Endothelial cell of umbilical vein (primary cell): ENCODE data around the gene NR6A1. TPM values are rescaled to one million over a fixed set of nuclear protein-coding genes. Genes with fewer than 3 reads are reported as not detected.

Experiments
- BruUV-seq: library from RNA; stranded (reverse); fragments of 400-500 nt; replicated peaks from 2 replicates; lab custom pipeline; 2021; lab: Mats Ljungman, UMichigan
- CTCF ChIA-PET: fragments of 300-600, 350-600 bp; sonication (Branson Sonifier 250); formaldehyde crosslinking; loops from one replicate; lab custom pipeline; 2021; ENCODE audit warnings: antibody characterized with exemption, inconsistent platforms; lab: Charles Lee
- POLR2A ChIA-PET: fragments of 300-600, 350-600 bp; sonication (Branson Sonifier 250); formaldehyde crosslinking; loops from one replicate; lab custom pipeline; 2021; ENCODE audit warnings: antibody characterized with exemption, inconsistent platforms; lab: Charles Lee
- DNase-seq: peaks from one replicate; pipeline ENCODE4 v3.0.0-alpha.2; 2011; ENCODE audit warnings: low read depth, low spot score
- FAIRE-seq: peaks from 2 replicates; lab custom pipeline; 2011; peaks lifted over from hg19 to GRCh38; lab: Jason Lieb, UNC
- H2AFZ ChIP-seq: 2 replicates; pipeline ENCODE4 v1.6.0; 2012; ENCODE audit warnings: low read depth, low read length, control low read depth, inconsistent platforms
- H3K27ac ChIP-seq: 2 replicates; pipeline ENCODE4 v1.5.1; 2011; ENCODE audit warnings: low read depth, mild to moderate bottlenecking, control low read depth, low read length, moderate library complexity; ENCODE audit not compliant: insufficient read depth
- H3K27me3 ChIP-seq, 2 experiments: 2 replicates each; pipeline versions ENCODE4 v1.6.0 to v1.6.1; 2011; ENCODE audit warnings: low read length in 2 of 2, mixed read lengths in 1 of 2; ENCODE audit not compliant: control insufficient read depth in 2 of 2, insufficient read depth in 2 of 2
- H3K36me3 ChIP-seq, 2 experiments: 2 replicates in 1 of 2; 3 replicates in 1 of 2; pipeline ENCODE4 v1.5.1; 2011; ENCODE audit warnings: low read length in 2 of 2, mild to moderate bottlenecking in 1 of 2, moderate library complexity in 1 of 2; ENCODE audit not compliant: control insufficient read depth in 2 of 2, insufficient read depth in 2 of 2; ENCODE audit errors: extremely low read depth in 1 of 2
- H3K4me1 ChIP-seq: 3 replicates; pipeline ENCODE4 v1.5.1; 2011; ENCODE audit warnings: mild to moderate bottlenecking, low read length; ENCODE audit not compliant: control insufficient read depth, insufficient read depth; ENCODE audit errors: extremely low read depth
- H3K4me2 ChIP-seq: 2 replicates; pipeline ENCODE4 v1.6.1; 2011; ENCODE audit warnings: low read length, control low read depth, mixed read lengths; ENCODE audit not compliant: insufficient read depth
- H3K4me3 ChIP-seq, 3 experiments: fragments of 200-600 bp in 1 of 3; sonication (generic), shearing (Covaris generic) in 1 of 3; replicated peaks in 1 of 3; 2 replicates each; pipeline ENCODE4 v1.5.1; 2011 to 2016; ENCODE audit warnings: control low read depth in 3 of 3, low read length in 3 of 3, mild to moderate bottlenecking in 2 of 3, inconsistent platforms in 1 of 3, low read depth in 1 of 3, moderate library complexity in 1 of 3; ENCODE audit not compliant: insufficient read depth in 1 of 3
- H3K79me2 ChIP-seq: 2 replicates; pipeline ENCODE4 v1.6.0; 2012; ENCODE audit warnings: low read length, inconsistent platforms; ENCODE audit not compliant: control insufficient read depth, insufficient read depth
- H3K9ac ChIP-seq: replicated peaks from 2 replicates; pipeline ENCODE3; 2011; ENCODE audit warnings: low read length, control low read depth; ENCODE audit not compliant: insufficient read depth; ENCODE audit errors: extremely low read depth
- H3K9me1 ChIP-seq: replicated peaks from 3 replicates; pipeline ENCODE4 v1.6.0; 2011; ENCODE audit warnings: mild to moderate bottlenecking, low read length; ENCODE audit not compliant: control insufficient read depth, insufficient read depth; ENCODE audit errors: extremely low read depth
- H3K9me3 ChIP-seq: replicated peaks from 2 replicates; pipeline ENCODE4 v1.5.1; 2012; ENCODE audit warnings: low read length, inconsistent platforms; ENCODE audit not compliant: control insufficient read depth, insufficient read depth
- H4K20me1 ChIP-seq: replicated peaks from 2 replicates; pipeline ENCODE3; 2011; ENCODE audit warnings: mild to moderate bottlenecking, low read length; ENCODE audit not compliant: control insufficient read depth, insufficient read depth; ENCODE audit errors: extremely low read depth
- EZH2 ChIP-seq: IDR thresholded peaks from 2 replicates; pipeline ENCODE4 v1.6.1; 2012; ENCODE audit warnings: borderline replicate concordance, low read depth, mild to moderate bottlenecking, moderate library complexity, low read length, inconsistent platforms; ENCODE audit not compliant: severe bottlenecking
- FOS ChIP-seq: IDR thresholded peaks from 2 replicates; pipeline ENCODE4 v1.6.1; 2011; ENCODE audit warnings: mild to moderate bottlenecking, low read length, moderate library complexity, borderline replicate concordance; ENCODE audit not compliant: insufficient read depth
- GATA2 ChIP-seq: IDR thresholded peaks from 2 replicates; pipeline ENCODE4 v1.7.0; 2011; ENCODE audit warnings: low read depth, mild to moderate bottlenecking, moderate library complexity, mixed read lengths, low read length; ENCODE audit not compliant: insufficient read length, insufficient read depth
- JUN ChIP-seq: IDR thresholded peaks from 2 replicates; pipeline ENCODE4 v1.6.1; 2011; ENCODE audit warnings: borderline replicate concordance, low read depth; ENCODE audit not compliant: insufficient read length, insufficient read depth
- MYC ChIP-seq: IDR thresholded peaks from one replicate; pipeline ENCODE4 v1.6.1; 2011; ENCODE audit warnings: mild to moderate bottlenecking, low read depth, low read length
- POLR2A ChIP-seq: IDR thresholded peaks from 2 replicates; pipeline ENCODE4 v1.6.1; 2012; ENCODE audit warnings: low read depth, mild to moderate bottlenecking, control low read depth, low read length
- POLR2AphosphoS5 ChIP-seq: IDR thresholded peaks from 2 replicates; pipeline ENCODE4 v1.6.1; 2012; ENCODE audit warnings: low read depth, mild to moderate bottlenecking, control low read depth, low read length, moderate library complexity; ENCODE audit not compliant: insufficient read depth
- dilution Hi-C: fragments of 300-500 bp; cut with MboI; formaldehyde crosslinking; loops from one replicate; pipeline ENCODE4 v1.15.0; 2019; ENCODE audit warnings: low sequenced_read_pairs; ENCODE audit not compliant: extremely low pct_ligation_motif_present
- intact Hi-C: fragments of 100-400 bp; cut with micrococcal nuclease; formaldehyde crosslinking; loops from one replicate; pipeline ENCODE4 v1.10.0; 2022
- polyA plus RNA-seq, 4 experiments: library from polyadenylated mRNA; depleted of rRNA in 3 of 4; stranded (reverse) in 3 of 4; unstranded in 1 of 4; fragments of >200 nt; gene quantifications; 2 replicates each; pipeline versions ENCODE4 v1.2.1 to v1.2.3, GENCODE V29; 2011 to 2012; ENCODE audit warnings: missing spikeins in 1 of 4
- total RNA-seq: library from RNA; stranded (reverse); gene quantifications from 2 replicates; pipeline ENCODE4 v1.2.3, GENCODE V29; 2021
- TF ChIP-seq, protein P1 (sequence below), 2 donors: IDR thresholded peaks; 1 replicate in 1 of 2; 2 replicates in 1 of 2; pipeline ENCODE4 v1.5.1; 2011; ENCODE audit warnings: low read length in 2 of 2, mild to moderate bottlenecking in 2 of 2, moderate library complexity in 2 of 2, control low read depth in 1 of 2, inconsistent platforms in 1 of 2, low read depth in 1 of 2; ENCODE audit not compliant: insufficient read depth in 1 of 2; ENCODE audit errors: extremely low read depth in 1 of 2
- TF ChIP-seq, protein P2 (sequence below): IDR thresholded peaks from 2 replicates; pipeline ENCODE4 v1.6.1; 2011; ENCODE audit not compliant: insufficient read depth, insufficient read length

Gene NR6A1
- total and polyA plus RNA-seq, 2 donors (not counting 3 experiments of a cell fraction or from before 2014, with no cell fraction given) = 0.17 to 1.2 TPM

DNA sequence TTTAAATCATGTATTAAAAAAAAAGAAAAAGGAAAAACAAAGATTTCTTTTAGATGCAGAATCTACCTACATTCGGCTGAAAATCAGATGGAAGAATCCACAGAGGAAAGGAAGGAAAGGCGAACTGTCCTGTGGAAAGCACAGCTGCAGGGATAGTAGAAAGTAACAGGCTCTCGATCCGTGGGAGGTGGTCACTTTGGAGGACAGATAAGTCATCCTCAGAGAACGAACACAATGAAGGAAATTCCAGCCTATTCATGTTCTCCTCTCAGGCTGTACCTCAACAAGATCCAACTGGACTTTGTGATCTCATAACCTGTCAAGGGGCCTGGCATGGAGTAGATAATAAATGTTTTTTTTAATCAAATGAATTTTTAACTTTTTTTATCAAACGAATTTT is 72.8 kb downstream of the NR6A1 start:
- Histone ChIP-seq H4K20me1 (no peaks in the 10 kb centered on the region), H3K4me3 (no peak overlapping the region), H2AFZ (no peak overlapping the region), H3K27ac (peak overlapping the region; percentile 47), H3K9ac (no peak overlapping the region), H3K4me1 (peaks cover 19% of the 10 kb centered on the region), H3K4me2 (no peak overlapping the region), H3K27me3 (no peaks in the 10 kb centered on the region), H3K36me3 (no peaks in the 10 kb centered on the region), H3K9me3 (no peaks in the 10 kb centered on the region), H3K9me1 (no peaks in the 10 kb centered on the region), H3K79me2 (no peaks in the 10 kb centered on the region)
- no TSS peak for BruUV-seq
- ChIA-PET CTCF (interaction anchor here (1.3 to 2.2 kb wide), 2 partner anchors 14 to 81 kb away, joined by 6 to 11 read pairs; no protein-coding TSS in a partner anchor), POLR2A (no interaction called here)
- dilution Hi-C loops (no loop called here), intact Hi-C loops (no loop called here)
- DNase-seq (no peak), FAIRE-seq (peak; percentile 46)
- TF ChIP-seq GATA2 (no peak), POLR2A (no peak), EZH2 (no peak), POLR2AphosphoS5 (no peak), FOS (no peak), MYC (no peak), JUN (no peak)
- TF ChIP-seq, protein P1, sequence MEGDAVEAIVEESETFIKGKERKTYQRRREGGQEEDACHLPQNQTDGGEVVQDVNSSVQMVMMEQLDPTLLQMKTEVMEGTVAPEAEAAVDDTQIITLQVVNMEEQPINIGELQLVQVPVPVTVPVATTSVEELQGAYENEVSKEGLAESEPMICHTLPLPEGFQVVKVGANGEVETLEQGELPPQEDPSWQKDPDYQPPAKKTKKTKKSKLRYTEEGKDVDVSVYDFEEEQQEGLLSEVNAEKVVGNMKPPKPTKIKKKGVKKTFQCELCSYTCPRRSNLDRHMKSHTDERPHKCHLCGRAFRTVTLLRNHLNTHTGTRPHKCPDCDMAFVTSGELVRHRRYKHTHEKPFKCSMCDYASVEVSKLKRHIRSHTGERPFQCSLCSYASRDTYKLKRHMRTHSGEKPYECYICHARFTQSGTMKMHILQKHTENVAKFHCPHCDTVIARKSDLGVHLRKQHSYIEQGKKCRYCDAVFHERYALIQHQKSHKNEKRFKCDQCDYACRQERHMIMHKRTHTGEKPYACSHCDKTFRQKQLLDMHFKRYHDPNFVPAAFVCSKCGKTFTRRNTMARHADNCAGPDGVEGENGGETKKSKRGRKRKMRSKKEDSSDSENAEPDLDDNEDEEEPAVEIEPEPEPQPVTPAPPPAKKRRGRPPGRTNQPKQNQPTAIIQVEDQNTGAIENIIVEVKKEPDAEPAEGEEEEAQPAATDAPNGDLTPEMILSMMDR (IDR thresholded peaks at IDR 0.05; ENCODE audit: extremely low read depth in 1 of 2, insufficient read depth in 1 of 2, low read depth in 1 of 2, low read length in 2 of 2) = no peak
- TF ChIP-seq, protein P2, sequence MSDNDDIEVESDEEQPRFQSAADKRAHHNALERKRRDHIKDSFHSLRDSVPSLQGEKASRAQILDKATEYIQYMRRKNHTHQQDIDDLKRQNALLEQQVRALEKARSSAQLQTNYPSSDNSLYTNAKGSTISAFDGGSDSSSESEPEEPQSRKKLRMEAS = no peak
